GM13976 (cell line): Measurements from ENCODE around the gene FKBP5.
A peak's percentile ranks its signal among the peaks of the same experiment; 100 is the strongest.

Experiments used
- DNase-seq: peaks from one replicate; pipeline ENCODE4 v3.0.0; 2012; ENCODE audit warnings: low spot score
- in situ Hi-C: fragments of 300-500 bp; cut with MboI; formaldehyde crosslinking; loops from one replicate; pipeline ENCODE4 v1.12.0; 2022; ENCODE audit warnings: low sequenced_read_pairs, mixed read lengths, inconsistent platforms; ENCODE audit not compliant: unreplicated experiment
- TF ChIP-seq, protein P1 (sequence below): IDR thresholded peaks from 2 replicates; pipeline ENCODE4 v1.5.1; 2012; ENCODE audit warnings: borderline replicate concordance, mild to moderate bottlenecking; ENCODE audit not compliant: insufficient read depth; ENCODE audit errors: extremely low read depth, missing control alignments, control extremely low read depth

Gene FKBP5

GRCh38 chr6:35723587-35723986 is 34.9 kb upstream of the FKBP5 start:
- DNase-seq = no peak
- TF ChIP-seq, protein P1, sequence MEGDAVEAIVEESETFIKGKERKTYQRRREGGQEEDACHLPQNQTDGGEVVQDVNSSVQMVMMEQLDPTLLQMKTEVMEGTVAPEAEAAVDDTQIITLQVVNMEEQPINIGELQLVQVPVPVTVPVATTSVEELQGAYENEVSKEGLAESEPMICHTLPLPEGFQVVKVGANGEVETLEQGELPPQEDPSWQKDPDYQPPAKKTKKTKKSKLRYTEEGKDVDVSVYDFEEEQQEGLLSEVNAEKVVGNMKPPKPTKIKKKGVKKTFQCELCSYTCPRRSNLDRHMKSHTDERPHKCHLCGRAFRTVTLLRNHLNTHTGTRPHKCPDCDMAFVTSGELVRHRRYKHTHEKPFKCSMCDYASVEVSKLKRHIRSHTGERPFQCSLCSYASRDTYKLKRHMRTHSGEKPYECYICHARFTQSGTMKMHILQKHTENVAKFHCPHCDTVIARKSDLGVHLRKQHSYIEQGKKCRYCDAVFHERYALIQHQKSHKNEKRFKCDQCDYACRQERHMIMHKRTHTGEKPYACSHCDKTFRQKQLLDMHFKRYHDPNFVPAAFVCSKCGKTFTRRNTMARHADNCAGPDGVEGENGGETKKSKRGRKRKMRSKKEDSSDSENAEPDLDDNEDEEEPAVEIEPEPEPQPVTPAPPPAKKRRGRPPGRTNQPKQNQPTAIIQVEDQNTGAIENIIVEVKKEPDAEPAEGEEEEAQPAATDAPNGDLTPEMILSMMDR = no peak
- in situ Hi-C loops = no loop called here

DNA sequence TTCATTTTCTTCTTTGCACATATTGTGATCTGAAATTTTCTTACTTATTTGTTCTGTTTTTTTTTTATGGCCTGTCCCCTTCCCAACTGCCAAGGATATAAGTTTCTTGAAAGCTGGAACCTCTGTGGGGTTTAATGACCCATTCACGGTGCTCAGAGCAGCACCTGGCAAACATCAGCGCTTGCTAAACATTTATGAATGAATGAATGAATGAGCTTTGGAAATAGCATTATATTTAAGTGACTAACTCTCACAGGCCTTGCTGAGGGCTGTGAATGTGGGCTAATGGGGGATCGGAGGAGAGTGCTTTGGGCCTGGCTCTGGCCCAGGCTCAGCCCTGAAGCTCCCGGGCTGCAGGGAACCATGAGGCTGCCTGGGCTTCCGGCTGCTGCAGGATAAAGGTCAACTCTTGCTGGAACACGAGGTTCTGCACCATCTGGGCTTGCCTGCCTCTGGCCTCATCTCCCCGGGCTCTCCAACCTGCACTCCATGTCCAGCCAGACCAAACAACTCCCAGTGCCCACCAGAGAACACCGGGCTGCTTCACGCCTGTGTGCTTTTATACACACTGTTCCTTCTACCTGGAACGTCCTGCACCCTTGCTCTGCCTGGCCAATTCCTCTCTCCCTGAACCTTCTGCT is 33.5 kb upstream of the FKBP5 start:
- DNase-seq = no peak
- in situ Hi-C loops = no loop called here
- TF ChIP-seq, protein P1 = no peak

DNA sequence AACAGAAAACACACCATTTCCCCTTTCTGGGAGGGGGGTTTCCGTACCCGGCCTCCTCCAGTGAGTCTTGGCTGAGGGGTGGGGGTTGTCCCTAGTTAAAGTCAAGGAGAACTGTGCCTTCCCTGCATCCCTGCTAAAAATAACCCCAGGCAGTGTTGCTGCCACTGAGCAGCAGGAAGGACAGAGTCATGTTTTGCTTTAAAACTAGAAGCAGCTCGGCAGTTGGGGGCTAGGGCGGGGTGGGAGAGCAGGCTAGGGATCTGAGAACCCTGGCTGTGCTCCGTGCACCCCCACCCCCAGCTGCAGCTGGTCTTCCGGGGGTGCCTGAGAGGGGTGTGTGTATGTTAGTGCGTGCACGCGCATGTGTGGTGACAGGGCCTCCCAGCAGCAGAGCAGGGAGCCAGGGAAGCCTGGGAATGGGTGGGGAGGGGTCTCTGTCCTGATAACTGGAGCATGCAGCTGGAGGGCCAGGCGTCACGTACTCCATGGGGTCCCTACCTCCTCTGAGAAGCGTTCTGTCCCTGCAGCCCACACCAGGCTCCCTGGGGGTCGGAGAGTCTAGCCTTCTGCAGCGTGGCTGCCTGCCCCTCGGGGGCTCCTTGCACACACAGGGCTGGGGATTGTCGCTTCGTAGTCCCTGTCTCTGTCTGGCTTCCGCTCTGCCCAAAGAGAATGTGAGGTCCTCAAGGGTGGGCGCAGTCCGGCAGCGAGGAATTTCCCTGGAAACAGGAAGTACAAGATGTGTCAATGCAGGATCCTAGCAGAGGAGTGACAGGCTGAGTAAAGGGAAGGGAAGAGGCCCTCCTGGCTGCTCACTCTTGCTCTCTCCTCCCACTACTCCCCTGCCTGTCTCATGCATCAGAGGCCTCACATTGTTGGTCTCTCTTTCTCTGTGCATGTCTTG is 31.4 kb upstream of the FKBP5 start:
- TF ChIP-seq, protein P1 = no peak
- DNase-seq = peak; percentile 80
- in situ Hi-C loops = no loop called here

GRCh38 chr6:35719404-35719829 is 30.7 kb upstream of the FKBP5 start:
- peak; percentile 58 for DNase-seq
- in situ Hi-C loops = no loop called here
- TF ChIP-seq, protein P1 = no peak

DNA sequence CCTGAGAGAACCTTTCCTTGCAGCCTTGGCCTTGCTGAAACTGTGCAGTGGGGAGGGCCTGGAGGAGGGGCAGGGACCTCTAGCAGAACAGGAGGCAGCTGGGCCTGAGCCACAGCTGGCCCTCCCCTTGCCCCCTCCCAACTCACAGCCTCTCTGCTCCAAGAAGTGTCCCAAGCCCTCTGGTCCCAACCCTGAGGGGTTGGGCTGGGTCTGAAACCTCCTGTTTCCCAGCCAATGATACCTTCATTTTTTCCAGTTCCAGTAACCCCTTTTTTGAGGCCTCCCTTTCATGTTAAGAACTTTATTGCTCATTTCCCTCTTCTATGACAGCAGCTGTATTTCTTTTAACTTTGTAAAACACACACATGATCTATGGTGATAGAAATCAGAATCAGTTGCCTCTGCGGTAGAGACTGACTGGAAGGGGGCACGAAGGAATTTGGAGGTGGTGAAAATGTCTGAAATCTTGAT is 30.2 kb upstream of the FKBP5 start:
- DNase-seq = peak; percentile 64
- TF ChIP-seq, protein P1 = no peak
- in situ Hi-C loops = no loop called here

DNA sequence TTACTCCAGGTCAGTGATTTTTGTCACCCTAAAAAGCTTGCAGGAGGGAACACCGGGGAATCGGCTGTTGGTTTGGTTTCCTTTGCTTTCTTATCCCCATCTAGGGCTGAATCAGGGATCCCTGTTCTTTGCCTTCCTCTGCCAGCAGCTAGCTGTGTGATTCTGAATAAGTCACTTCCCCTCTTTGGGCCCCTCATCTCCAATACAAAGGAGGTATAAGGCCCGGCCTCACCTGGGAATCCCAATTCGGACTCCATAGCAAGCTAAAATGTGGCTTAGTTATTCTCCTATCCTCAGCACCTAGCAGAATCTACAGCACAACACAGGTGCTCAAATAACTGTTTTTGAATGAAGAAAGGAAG is 29.6 kb upstream of the FKBP5 start:
- in situ Hi-C loops = no loop called here
- DNase-seq = no peak
- TF ChIP-seq, protein P1 = no peak
